WERI-Rb-1 (cell line): ENCODE data around the gene KREMEN2.

Experiments used
- DNase-seq: peaks from one replicate; pipeline ENCODE4 v3.0.0-alpha.2; 2020
- H3K27ac ChIP-seq: fragments of 250-450 bp; sonication (Bioruptor Pico); 2 replicates; pipeline ENCODE4 v1.5.1; 2020; ENCODE audit warnings: mild to moderate bottlenecking, moderate library complexity
- H3K27me3 ChIP-seq: fragments of 250-450 bp; sonication (Bioruptor Pico); 2 replicates; pipeline ENCODE4 v1.5.1; 2021; ENCODE audit warnings: mild to moderate bottlenecking, low read depth, moderate library complexity; ENCODE audit not compliant: insufficient read depth, severe bottlenecking
- H3K36me3 ChIP-seq: fragments of 250-450 bp; sonication (Bioruptor Pico); 2 replicates; pipeline ENCODE4 v1.5.1; 2020; ENCODE audit warnings: mild to moderate bottlenecking, moderate library complexity
- H3K4me3 ChIP-seq: 2 replicates; pipeline ENCODE4 v1.5.1; 2011; ENCODE audit warnings: low read depth, mild to moderate bottlenecking, control low read depth, low read length
- H3K9me3 ChIP-seq: fragments of 250-450 bp; sonication (Bioruptor Pico); 2 replicates; pipeline ENCODE4 v1.5.1; 2021; ENCODE audit warnings: mild to moderate bottlenecking, moderate library complexity; ENCODE audit not compliant: severe bottlenecking
- CTCF ChIP-seq: IDR thresholded peaks from 2 replicates; pipeline ENCODE4 v1.5.1; 2011; ENCODE audit warnings: low read depth, mild to moderate bottlenecking, control low read depth, inconsistent platforms, low read length

The KREMEN2 gene

DNA sequence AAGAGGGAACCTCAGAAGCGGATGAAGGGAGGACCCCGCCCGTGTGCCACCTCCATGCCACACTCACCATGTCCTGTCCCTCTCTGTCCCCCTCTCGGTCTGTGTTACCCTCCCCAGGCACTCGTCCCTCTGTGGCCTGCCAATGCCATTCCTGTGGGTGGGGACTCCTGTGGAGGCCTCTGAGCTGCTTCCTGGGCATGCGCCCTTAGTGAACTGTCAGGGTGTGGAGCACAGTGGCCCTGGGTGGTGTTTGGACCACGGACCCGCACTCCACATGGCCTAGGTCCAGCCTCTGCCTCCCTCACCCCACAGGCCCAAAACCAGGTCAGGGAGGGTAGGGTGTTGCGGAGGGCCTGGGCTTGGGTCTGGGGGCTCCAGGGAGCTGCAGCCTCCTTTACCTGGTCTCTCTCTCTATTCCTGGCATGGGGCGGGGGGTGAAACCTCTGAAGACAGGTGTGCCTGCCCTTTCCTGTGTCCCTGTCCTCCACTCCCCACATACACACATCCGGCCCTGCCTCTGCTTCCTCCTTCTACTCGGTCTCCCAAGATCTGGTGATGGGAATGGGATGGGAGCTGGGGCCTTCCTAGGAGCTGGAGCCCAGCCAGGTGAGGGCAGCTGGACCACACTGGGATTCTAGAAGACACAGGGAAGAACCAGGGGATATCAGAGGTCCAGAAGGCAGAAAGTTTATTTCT lies 27.6 kb downstream of the KREMEN2 start:
- Histone ChIP-seq H3K4me3 (no peak overlapping the region), H3K27me3 (no peaks in the 10 kb centered on the region), H3K27ac (no peak overlapping the region), H3K9me3 (no peaks in the 10 kb centered on the region), H3K36me3 (no peaks in the 10 kb centered on the region)
- no peak for DNase-seq
- no peak for TF ChIP-seq CTCF

GRCh38 chr16:2992383-2993081 lies 28.5 kb downstream of the KREMEN2 start:
- no peaks in the 10 kb centered on the region for H3K9me3 ChIP-seq
- H3K27me3 ChIP-seq, result no peaks in the 10 kb centered on the region
- no peak for DNase-seq

GRCh38 chr16:2996298-2996697 lies 32.2 kb downstream of the KREMEN2 start:
- Histone ChIP-seq H3K4me3 (no peak overlapping the region), H3K27me3 (no peaks in the 10 kb centered on the region), H3K36me3 (no peaks in the 10 kb centered on the region), H3K9me3 (no peaks in the 10 kb centered on the region), H3K27ac (no peak overlapping the region)
- DNase-seq, result no peak
- no peak for TF ChIP-seq CTCF

More at GRCh38 chr16:2992383-2993081, 28.5 kb downstream of the KREMEN2 start:
- TF ChIP-seq CTCF, result no peak
- H3K36me3 ChIP-seq, result no peaks in the 10 kb centered on the region
- no peak overlapping the region for H3K4me3 ChIP-seq
- H3K27ac ChIP-seq, result no peak overlapping the region

- no peak for DNase-seq
- no peak for TF ChIP-seq CTCF
- Histone ChIP-seq H3K27ac (no peak overlapping the region), H3K4me3 (no peak overlapping the region), H3K9me3 (no peaks in the 10 kb centered on the region), H3K27me3 (no peaks in the 10 kb centered on the region), H3K36me3 (no peaks in the 10 kb centered on the region)
These were observed 35.9 kb downstream of the KREMEN2 start for GRCh38 chr16:2999929-3000328.

DNA sequence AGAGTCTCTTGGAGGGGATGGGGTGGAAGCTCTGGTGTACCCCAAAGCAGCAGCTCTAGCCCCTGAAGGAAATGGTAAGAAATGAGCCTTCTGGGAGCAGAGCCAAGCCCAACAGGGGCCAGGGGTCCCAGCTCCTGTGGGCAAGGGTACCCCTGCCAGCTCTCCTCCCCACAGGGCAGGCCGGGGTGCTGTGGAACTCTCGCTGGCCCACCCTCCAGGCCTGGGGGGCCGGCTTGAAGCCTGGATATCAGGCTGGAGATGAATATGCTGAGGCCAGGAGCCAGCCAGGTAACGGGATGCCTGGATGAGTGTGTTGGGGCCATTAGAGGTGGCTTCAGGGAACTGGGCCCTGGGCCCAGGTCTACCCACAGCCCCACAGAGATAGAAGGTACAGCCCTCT lies 36.5 kb downstream of the KREMEN2 start:
- H3K27me3 ChIP-seq, result no peaks in the 10 kb centered on the region
- no peak for TF ChIP-seq CTCF
- DNase-seq, result no peak
- no peak overlapping the region for H3K4me3 ChIP-seq
- no peaks in the 10 kb centered on the region for H3K36me3 ChIP-seq
- no peak overlapping the region for H3K27ac ChIP-seq
- no peaks in the 10 kb centered on the region for H3K9me3 ChIP-seq
